Gastroesophageal sphincter (tissue), 3 donors: ENCODE data around the gene GRIK1.

ENCODE experiments used
- POLR2A ChIP-seq, 2 donors: fragments of 450-650 bp; IDR thresholded peaks; one replicate each; pipeline ENCODE4 v1.6.1; 2017; ENCODE audit warnings: antibody characterized with exemption in 2 of 2, mild to moderate bottlenecking in 2 of 2, moderate library complexity in 1 of 2
- POLR2AphosphoS5 ChIP-seq: sonication (generic); formaldehyde crosslinking; IDR thresholded peaks from one replicate; pipeline ENCODE4 v1.6.1; 2017; ENCODE audit warnings: antibody characterized with exemption
- TF ChIP-seq, protein P1 (sequence below), 4 experiments: fragments of 200-600 bp in 2 of 4; fragments of 450-650 bp in 2 of 4; sonication (generic) in 1 of 4; IDR thresholded peaks; one replicate each; pipeline ENCODE4 v1.5.1; 2017 to 2019; ENCODE audit warnings: antibody characterized with exemption in 4 of 4, mild to moderate bottlenecking in 2 of 4, moderate library complexity in 2 of 4

DNA sequence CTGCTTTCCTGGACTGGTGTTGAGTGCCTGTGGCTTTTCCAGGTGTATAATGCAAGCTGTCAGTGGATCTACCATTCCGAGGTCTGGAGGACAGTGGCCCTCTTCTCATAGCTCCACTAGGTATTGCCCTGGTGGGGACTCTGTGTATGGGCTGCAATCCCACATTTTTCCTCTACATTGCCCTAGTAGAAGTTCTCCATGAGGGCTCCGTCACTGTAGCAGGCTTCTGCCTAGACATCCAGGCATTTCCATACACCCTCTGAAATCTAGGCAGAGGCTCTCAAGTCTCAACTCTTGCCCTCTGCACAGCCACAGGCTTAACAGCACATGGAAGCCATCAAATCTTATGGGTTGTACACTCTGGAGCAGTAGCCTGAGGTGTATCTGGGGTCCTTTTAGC is 107.6 kb downstream of the GRIK1 start:
- TF ChIP-seq POLR2A (IDR thresholded peaks at IDR 0.05) (no peak), POLR2AphosphoS5 (no peak)
- TF ChIP-seq, protein P1, sequence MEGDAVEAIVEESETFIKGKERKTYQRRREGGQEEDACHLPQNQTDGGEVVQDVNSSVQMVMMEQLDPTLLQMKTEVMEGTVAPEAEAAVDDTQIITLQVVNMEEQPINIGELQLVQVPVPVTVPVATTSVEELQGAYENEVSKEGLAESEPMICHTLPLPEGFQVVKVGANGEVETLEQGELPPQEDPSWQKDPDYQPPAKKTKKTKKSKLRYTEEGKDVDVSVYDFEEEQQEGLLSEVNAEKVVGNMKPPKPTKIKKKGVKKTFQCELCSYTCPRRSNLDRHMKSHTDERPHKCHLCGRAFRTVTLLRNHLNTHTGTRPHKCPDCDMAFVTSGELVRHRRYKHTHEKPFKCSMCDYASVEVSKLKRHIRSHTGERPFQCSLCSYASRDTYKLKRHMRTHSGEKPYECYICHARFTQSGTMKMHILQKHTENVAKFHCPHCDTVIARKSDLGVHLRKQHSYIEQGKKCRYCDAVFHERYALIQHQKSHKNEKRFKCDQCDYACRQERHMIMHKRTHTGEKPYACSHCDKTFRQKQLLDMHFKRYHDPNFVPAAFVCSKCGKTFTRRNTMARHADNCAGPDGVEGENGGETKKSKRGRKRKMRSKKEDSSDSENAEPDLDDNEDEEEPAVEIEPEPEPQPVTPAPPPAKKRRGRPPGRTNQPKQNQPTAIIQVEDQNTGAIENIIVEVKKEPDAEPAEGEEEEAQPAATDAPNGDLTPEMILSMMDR (IDR thresholded peaks at IDR 0.05): no peak
